ENCODE results near the gene DRAP1.
"Not testable (repeated sequence)": the region's sequence is repeated elsewhere in the genome, so short reads cannot be mapped to it uniquely, and the experiment has no call there.

Gene DRAP1

DNA sequence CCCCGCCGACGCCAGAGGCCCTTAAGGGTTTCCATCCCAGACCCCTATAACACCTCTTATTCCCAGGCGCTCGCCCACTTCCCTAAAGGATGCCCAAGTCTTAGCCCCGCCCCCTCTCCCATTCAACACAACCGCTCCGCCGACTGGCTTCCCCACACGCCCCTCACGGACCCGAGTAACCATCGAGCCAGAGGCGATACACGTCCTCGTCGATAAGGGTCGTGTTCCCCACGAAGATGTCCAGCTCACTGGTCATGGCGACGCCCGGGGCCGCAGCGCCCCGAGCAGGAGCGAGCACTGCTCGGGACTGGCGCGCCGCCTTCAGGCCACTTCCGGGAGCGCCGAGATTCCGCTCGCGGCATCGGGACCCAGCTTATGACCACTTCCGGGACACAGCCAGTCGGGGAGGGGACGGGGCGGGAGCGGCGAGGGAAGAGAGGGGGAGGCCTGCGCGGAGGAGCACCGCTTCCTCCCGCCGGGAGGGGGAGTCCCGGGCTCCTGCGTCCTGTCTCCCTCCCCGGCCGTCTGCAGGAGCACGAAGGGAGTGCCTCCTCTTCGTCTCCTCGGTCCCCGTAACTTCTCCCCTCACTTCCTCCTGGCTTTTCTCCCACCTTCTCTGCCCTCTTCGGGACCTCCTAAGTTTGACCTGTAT lies 30.9 kb upstream of the DRAP1 start, which contains the start of gene FIBP:
Gene FIBP, minus strand, starts transcription at position 309 of the 652 bp plus-strand sequence. Its CDS starts 53 bp downstream, at position 256.
- Histone ChIP-seq H3K79me2 (ENCODE audit: control insufficient read depth, insufficient read depth, low read length, unreplicated experiment) (peaks cover 19% of the 10 kb centered on the region), H3K4me1 (ENCODE audit: control insufficient read depth, insufficient read depth, low read length, unreplicated experiment) (peaks cover 37% of the 10 kb centered on the region), H3K27me3 (ENCODE audit: insufficient read depth, low read length) (no peaks in the 10 kb centered on the region), H2AFZ (ENCODE audit: low read length, unreplicated experiment) (no peak within 1 kb of the TSS), H3K4me3 (ENCODE audit: low read depth, low read length) (peak within 1 kb of the TSS; percentile 86), H3K27ac (ENCODE audit: low read depth, low read length) (peak within 1 kb of the TSS; percentile 95), H3K36me3 (ENCODE audit: insufficient read depth, low read length) (peaks cover 12% of the 10 kb centered on the region; the same call in 1 of the 2 replicates)

DNA sequence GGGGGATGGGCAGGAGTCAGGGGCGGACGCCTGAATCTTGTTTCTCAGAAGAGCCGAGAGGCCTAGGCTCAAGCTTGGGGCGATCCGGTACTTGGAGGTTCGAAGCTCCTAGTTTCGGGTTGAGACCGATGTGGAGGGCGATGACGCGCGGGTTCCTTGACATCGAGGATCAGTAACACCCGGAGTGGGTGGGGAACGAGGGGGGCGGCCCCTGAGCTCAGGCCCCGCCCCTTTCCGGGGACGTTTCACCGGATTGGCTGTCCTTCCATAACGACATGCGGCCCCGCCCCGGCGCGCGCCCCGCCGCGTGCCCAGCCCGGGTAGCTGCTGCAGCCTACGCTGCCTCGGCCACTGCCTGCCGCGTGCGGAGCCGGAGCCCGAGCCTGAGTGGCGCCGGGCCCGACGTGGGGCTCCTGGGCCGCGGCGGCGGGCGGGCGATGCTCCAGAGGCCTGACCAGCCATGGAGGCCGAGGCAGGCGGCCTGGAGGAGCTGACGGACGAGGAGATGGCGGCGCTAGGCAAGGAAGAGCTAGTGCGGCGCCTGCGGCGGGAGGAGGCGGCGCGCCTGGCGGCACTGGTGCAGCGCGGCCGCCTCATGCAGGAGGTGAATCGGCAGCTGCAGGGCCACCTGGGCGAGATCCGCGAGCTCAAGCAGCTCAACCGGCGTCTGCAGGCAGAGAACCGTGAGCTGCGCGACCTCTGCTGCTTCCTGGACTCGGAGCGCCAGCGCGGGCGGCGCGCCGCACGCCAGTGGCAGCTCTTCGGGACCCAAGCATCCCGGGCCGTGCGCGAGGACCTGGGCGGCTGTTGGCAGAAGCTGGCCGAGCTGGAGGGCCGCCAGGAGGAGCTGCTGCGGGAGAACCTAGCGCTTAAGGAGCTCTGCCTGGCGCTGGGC lies 28.7 kb upstream of the DRAP1 start, which contains the start of gene CCDC85B:
Gene CCDC85B, plus strand, starts transcription at position 350 of the 895 bp plus-strand sequence. Its CDS starts 111 bp downstream, at position 461.
- peaks cover 29% of the 10 kb centered on the region for H3K79me2 ChIP-seq (ENCODE audit: control insufficient read depth, insufficient read depth, low read length, unreplicated experiment)
- peaks cover 45% of the 10 kb centered on the region for H3K4me1 ChIP-seq (ENCODE audit: control insufficient read depth, insufficient read depth, low read length, unreplicated experiment)

DNA sequence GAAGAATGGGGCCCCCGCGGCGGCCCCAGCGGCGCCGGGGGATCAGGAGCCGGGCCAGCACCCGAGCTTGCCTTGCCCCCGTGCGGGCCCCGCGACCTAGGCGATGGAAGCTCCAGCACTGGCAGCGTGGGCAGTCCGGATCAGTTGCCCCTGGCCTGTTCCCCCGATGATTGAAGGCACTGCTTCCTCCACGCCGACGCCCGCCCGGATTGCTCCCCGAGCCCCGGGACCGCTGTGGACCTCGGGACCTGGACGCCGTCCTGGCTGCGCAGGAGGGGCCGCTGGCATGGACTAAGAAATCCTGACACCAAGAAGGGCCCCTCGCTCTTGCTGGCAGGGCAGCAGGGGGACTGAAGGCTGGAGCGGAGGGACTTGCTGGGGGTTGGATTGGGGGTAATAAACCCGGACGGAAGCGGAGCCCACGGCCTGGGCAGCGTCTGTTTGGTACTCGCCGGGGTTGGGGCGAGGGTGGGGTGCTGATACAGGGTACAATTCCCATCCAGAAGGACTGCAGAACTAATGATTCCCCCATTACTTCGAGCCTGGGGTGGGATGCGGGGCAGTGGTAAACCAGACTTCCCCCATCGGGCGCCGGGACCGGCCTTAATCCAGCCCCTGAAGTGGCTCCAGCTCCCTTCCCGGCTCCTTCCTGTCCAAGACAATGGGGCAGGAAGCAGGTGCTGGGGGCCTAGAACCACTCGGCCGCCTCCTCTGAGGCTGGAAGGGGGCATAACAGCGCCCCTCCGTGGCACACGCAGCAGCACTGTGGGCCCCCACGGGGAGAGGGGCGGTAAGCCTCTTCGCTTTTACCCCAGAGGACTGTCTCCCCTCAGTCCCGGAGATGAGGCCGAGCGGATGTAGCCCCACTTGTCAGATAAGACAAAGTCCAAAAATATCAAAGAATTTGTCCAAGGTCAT lies 27.7 kb upstream of the DRAP1 start:
- Histone ChIP-seq H3K27me3 (ENCODE audit: insufficient read depth, low read length) (no peaks in the 10 kb centered on the region), H3K79me2 (ENCODE audit: control insufficient read depth, insufficient read depth, low read length, unreplicated experiment) (peaks cover 38% of the 10 kb centered on the region), H2AFZ (ENCODE audit: low read length, unreplicated experiment) (no peak overlapping the region), H3K27ac (ENCODE audit: low read depth, low read length) (peak overlapping the region; percentile 95), H3K4me3 (ENCODE audit: low read depth, low read length) (peak overlapping the region; percentile 86), H3K36me3 (ENCODE audit: insufficient read depth, low read length) (peaks cover 19% of the 10 kb centered on the region; the same call in 1 of the 2 replicates), H3K4me1 (ENCODE audit: control insufficient read depth, insufficient read depth, low read length, unreplicated experiment) (peaks cover 52% of the 10 kb centered on the region)

More for the DNA sequence above, 28.7 kb upstream of the DRAP1 start, which contains the start of gene CCDC85B:
- Histone ChIP-seq H3K36me3 (ENCODE audit: insufficient read depth, low read length) (peaks cover 12% of the 10 kb centered on the region; the same call in 1 of the 2 replicates), H3K4me3 (ENCODE audit: low read depth, low read length) (peak within 1 kb of the TSS; percentile 86), H2AFZ (ENCODE audit: low read length, unreplicated experiment) (no peak within 1 kb of the TSS), H3K27me3 (ENCODE audit: insufficient read depth, low read length) (no peaks in the 10 kb centered on the region), H3K27ac (ENCODE audit: low read depth, low read length) (peak within 1 kb of the TSS; percentile 95)

DNA sequence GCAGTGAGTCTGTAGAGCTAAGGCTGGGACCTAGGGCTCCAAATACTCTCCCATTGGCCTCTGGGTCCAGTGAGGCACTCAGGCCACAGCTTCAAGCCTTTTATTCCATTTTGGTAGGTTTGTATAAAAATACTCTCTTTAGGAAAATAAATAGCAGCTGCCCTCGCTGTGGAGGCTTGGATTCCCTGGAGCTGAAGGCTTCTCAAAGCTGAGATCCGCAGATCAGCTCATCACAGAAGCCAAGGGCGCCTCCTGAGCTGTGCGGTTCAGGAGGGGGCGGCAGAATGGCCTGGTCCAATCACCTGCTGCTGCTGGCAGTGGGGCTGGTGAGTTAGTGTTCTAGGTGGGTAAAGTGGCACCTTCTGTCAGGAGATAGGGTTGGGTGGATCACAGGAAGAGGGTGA lies 27.1 kb upstream of the DRAP1 start:
- not testable (repeated sequence) for H2AFZ ChIP-seq (ENCODE audit: low read length, unreplicated experiment); H3K27me3 ChIP-seq (ENCODE audit: insufficient read depth, low read length)
- Histone ChIP-seq H3K79me2 (ENCODE audit: control insufficient read depth, insufficient read depth, low read length, unreplicated experiment) (peaks cover 39% of the 10 kb centered on the region), H3K27ac (ENCODE audit: low read depth, low read length) (peak overlapping the region; percentile 95), H3K36me3 (ENCODE audit: insufficient read depth, low read length) (peaks cover 26% of the 10 kb centered on the region; the same call in 1 of the 2 replicates), H3K4me1 (ENCODE audit: control insufficient read depth, insufficient read depth, low read length, unreplicated experiment) (peaks cover 52% of the 10 kb centered on the region), H3K4me3 (ENCODE audit: low read depth, low read length) (peak overlapping the region; percentile 86)

DNA sequence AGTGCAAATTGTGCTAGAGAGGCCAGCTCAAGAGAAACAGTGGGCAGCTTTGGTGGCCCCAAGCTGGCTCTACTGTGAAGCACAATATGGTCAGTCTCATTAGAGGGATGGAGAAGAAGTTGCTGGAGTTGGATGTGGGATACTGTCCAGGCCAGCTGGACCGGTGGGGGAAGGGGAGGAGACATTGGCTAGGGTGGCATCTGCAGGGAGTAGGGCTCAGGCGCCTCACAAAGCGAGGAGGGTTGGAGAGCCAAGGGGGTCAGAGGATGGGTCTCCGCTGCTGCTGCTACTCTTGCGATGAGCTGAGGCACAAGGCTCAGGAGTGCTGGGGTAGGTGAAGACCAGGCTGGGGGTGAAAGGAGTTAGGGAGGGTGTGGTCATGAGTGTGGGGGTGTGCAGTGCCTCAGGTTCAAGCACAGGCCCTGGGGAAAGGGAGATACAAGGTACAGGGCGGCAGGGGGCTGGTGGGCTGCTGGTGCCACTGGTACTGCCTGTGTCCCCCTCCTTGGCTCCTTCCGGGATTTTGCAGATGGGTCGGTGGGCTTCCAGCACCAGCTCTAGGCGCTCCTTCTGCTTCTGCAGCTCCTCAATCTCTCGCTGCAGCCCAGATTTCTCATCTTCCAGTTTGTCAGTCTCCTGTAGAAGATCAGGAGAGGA lies 26.4 kb upstream of the DRAP1 start:
- Histone ChIP-seq H3K79me2 (ENCODE audit: control insufficient read depth, insufficient read depth, low read length, unreplicated experiment) (peaks cover 40% of the 10 kb centered on the region), H2AFZ (ENCODE audit: low read length, unreplicated experiment) (no peak overlapping the region), H3K36me3 (ENCODE audit: insufficient read depth, low read length) (peaks cover 31% of the 10 kb centered on the region; the same call in 1 of the 2 replicates), H3K27ac (ENCODE audit: low read depth, low read length) (peak overlapping the region; percentile 95), H3K27me3 (ENCODE audit: insufficient read depth, low read length) (no peaks in the 10 kb centered on the region), H3K4me1 (ENCODE audit: control insufficient read depth, insufficient read depth, low read length, unreplicated experiment) (peaks cover 56% of the 10 kb centered on the region), H3K4me3 (ENCODE audit: low read depth, low read length) (peak overlapping the region; percentile 86)

DNA sequence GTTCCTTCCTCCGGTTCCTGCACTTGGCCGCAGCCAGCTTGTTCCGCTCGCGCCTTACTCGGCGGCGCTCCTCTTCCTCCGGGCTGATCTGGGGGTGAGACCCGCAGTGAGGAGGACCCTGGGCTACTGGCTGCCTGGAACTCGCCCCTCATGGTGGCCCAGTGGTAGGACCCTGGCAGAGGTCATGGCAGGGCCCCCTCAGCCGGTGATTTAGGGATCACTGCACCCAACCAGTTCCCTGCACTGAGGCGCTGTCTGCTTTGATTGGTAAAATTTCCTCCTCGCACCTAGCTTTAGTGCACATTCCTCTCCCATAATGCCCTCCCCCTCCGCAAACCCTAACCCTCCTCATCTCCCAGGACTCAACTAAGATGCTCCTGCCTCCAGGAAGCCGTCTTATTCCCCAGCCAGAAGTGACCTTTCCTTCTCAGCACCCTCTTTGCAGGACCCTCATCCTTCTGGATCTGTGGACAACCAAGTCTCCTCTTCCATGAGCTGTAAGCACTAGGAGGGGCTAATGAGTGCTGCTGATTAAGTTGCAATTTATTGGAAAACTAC lies 25.1 kb upstream of the DRAP1 start:
- H3K36me3 ChIP-seq (ENCODE audit: insufficient read depth, low read length): peaks cover 40% of the 10 kb centered on the region
- H3K27ac ChIP-seq (ENCODE audit: low read depth, low read length): peak overlapping the region; percentile 95
- no peaks in the 10 kb centered on the region for H3K27me3 ChIP-seq (ENCODE audit: insufficient read depth, low read length)
- no peak overlapping the region for H2AFZ ChIP-seq (ENCODE audit: low read length, unreplicated experiment)
- H3K4me1 ChIP-seq (ENCODE audit: control insufficient read depth, insufficient read depth, low read length, unreplicated experiment): peaks cover 56% of the 10 kb centered on the region
- peaks cover 54% of the 10 kb centered on the region for H3K79me2 ChIP-seq (ENCODE audit: control insufficient read depth, insufficient read depth, low read length, unreplicated experiment)
- peak overlapping the region; percentile 30; the same call in 1 of the 2 replicates for H3K4me3 ChIP-seq (ENCODE audit: low read depth, low read length)

DNA sequence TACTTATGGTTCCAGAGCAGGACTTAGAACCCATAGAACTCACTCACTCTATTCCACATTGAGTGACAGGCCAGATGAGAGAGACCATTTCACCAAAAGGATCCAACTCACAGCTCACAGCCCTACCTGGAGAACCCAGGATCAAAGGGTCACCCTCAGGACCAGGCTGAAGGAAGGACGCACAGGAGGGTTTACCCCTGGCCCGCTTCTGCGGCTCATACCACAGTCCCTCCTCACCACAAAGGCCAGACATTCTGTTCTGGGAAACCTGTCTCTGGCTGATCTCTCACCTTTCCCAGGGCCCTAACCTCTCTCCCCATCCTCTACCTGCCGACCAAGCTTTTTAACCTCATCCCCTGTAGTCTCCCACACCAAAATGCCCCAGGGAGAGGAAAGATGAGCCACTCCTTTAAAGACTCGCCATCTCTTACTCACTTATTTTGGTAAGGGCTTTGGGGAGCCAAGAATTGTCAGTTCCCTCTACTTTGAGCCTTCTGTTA lies 23.7 kb upstream of the DRAP1 start:
- H3K79me2 ChIP-seq (ENCODE audit: control insufficient read depth, insufficient read depth, low read length, unreplicated experiment): peaks cover 64% of the 10 kb centered on the region
- H3K4me1 ChIP-seq (ENCODE audit: control insufficient read depth, insufficient read depth, low read length, unreplicated experiment): peaks cover 49% of the 10 kb centered on the region
- H3K36me3 ChIP-seq (ENCODE audit: insufficient read depth, low read length): peaks cover 40% of the 10 kb centered on the region
- peak overlapping the region; percentile 91 for H3K27ac ChIP-seq (ENCODE audit: low read depth, low read length)
- peak overlapping the region; percentile 85 for H3K4me3 ChIP-seq (ENCODE audit: low read depth, low read length)
- H3K27me3 ChIP-seq (ENCODE audit: insufficient read depth, low read length): no peaks in the 10 kb centered on the region
- H2AFZ ChIP-seq (ENCODE audit: low read length, unreplicated experiment): no peak overlapping the region

DNA sequence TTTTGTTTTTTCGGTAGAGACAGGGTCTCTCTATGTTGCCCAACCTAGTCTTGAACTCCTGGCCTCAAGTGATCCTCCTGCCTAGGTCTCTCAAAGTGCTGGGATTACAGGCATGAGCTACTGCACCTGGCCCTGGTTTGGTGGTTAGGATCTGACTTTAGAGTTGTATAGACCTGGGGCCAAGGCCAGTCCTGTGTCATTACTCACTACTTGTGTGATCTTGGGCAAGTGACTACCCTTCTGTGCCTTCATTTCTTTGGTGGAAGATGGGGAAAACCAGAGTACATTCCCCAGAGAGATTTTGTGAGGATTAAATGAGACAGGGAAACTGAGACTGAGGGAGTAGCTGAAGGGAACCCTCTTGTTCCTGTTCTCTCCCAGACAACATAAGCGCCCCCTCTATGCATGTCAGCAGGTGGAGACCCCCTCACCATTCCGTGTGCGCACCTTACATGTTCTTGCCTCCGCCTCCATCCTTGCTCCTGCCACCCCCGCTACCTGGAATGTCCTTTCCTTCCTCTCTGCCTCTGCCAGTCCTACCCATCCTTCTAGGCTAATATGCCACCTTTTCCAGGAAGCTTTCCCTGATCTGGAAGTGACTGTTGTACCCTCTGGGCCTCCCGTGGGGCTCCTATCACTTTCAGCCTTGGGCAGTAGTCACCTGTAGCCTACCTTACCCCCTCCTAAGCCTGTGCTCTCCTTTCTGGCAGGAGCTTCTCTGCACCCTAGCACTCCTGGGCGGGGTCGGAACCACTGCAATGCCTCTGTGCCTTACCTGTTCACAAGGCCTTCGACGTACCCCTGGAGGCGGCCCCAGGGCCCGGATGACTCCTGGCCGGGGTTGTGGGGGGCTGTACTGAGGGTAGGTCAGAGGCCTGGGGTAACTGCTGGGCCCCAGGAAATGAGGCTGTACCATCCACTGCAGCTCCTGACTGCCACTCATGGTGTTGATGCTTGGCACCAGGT lies 22.9 kb upstream of the DRAP1 start:
- Histone ChIP-seq H3K36me3 (ENCODE audit: insufficient read depth, low read length) (peaks cover 40% of the 10 kb centered on the region), H2AFZ (ENCODE audit: low read length, unreplicated experiment) (no peak overlapping the region), H3K4me1 (ENCODE audit: control insufficient read depth, insufficient read depth, low read length, unreplicated experiment) (peaks cover 56% of the 10 kb centered on the region), H3K79me2 (ENCODE audit: control insufficient read depth, insufficient read depth, low read length, unreplicated experiment) (peaks cover 69% of the 10 kb centered on the region), H3K4me3 (ENCODE audit: low read depth, low read length) (peak overlapping the region; percentile 85), H3K27me3 (ENCODE audit: insufficient read depth, low read length) (no peaks in the 10 kb centered on the region), H3K27ac (ENCODE audit: low read depth, low read length) (peak overlapping the region; percentile 91)

Measured in ACC112 (cell line).